Fibroblast of skin of left biceps (primary cell): ENCODE results near the gene PTGER4.
"Not testable (repeated sequence)": the region's sequence is repeated elsewhere in the genome, so short reads cannot be mapped to it uniquely, and the experiment has no call there.

ENCODE experiments used
- DNase-seq, 2 experiments: peaks; one replicate each; pipeline ENCODE4 v3.0.0-alpha.2; 2013; ENCODE audit warnings: low read depth in 2 of 2

The PTGER4 gene

DNA sequence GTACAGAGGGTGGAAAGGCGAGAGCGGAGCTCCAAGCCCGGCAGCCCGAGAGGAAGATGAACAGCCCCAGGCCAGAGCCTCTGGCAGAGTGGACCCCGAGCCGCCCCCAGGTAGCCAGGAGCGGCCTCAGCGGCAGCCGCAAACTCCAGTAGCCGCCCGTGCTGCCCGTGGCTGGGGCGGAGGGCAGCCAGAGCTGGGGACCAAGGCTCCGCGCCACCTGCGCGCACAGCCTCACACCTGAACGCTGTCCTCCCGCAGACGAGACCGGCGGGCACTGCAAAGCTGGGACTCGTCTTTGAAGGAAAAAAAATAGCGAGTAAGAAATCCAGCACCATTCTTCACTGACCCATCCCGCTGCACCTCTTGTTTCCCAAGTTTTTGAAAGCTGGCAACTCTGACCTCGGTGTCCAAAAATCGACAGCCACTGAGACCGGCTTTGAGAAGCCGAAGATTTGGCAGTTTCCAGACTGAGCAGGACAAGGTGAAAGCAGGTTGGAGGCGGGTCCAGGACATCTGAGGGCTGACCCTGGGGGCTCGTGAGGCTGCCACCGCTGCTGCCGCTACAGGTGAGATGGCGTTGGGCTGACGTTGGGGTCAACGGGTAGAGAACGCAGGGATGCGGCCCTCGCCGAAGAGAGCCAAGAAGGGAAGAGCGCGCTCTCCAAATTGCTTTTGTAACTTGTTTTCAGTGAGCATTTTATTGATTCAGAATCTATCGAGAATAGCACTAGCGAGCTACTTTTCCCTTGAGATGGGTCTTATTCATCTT is at the start of gene PTGER4:
TSS of gene PTGER4 (plus strand) at position 3 of the 769 bp plus-strand sequence. CDS start 1,079 bp downstream, outside the sequence.
- no peak for DNase-seq

DNA sequence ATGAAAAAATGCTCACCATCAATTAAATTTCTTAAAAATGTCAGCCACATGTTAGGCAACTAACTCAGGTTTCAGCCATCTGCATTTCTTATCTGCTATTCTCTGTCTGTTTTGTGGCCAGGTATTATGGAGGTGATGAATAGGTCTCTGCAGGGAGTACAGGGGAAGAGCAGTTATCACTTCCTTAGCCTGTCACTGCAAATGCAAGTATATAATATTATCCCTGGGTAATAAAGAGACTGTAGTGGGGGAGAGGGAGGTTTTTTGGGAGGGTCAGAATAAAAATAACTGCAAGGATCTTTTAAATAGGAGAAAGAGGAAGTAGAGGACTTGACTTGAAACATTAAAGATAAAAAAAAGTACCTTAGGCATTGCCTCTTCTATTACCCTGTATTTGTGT is 49.6 kb upstream of the PTGER4 start:
- DNase-seq, result no peak

DNA sequence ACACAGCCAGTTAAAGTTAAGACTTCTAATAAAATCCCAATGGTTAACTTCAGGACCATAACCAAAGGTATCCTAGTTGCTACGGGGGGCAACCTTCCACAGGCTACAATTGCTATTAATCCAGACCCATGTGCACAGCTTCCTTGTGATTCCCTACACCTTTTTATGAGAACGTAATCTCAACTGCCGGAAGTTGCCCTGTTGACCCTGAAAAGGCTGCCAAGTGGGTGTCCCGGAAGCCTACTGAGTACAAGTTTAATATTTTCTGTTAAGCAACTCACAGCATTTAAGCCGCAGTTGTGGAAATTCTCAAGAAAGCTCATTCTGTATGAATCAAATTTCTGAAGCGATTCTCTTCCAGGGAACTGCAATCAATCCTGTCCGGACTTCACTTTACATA is 48.5 kb upstream of the PTGER4 start:
- no peak for DNase-seq

DNA sequence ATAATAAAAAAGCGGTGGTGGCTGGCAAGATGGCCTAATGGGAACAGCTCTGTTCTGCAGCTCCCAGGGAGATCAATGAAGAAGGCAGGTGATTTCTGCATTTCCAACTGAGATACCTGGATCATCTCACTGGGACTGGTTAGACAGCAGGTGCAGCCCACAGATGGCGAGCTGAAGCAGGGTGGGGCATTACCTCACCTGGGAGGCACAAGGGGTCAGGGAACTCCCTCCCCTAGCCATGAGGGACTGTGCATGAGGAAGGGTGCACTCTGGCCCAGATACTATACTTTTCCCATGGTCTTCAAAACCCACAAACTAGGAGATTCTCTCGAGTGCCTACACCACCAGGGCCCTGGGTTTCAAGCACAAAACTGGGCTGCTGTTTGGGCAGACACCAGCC is 45.6 kb upstream of the PTGER4 start:
- DNase-seq, result no peak

GRCh38 chr5:40634593-40634992 is 45.1 kb upstream of the PTGER4 start:
- DNase-seq, result no peak

DNA sequence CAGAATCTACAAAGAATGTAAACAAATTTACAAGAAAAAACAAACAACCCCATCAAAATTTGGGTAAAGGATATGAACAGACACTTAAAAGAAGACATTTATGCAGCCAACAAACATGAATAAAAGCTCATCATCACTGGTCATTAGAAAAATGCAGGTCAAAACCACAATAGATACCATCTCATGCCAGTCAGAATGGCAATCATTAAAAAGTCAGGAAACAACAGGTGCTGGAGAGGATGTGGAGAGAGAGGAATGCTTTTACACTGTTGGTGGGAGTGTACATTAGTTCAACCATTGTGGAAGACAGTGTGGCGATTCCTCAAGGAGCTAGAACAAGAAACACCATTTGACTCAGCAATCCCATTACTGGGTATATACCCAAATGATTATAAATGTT is 40.2 kb upstream of the PTGER4 start:
- not testable (repeated sequence) for DNase-seq

GRCh38 chr5:40646266-40646665 is 33.4 kb upstream of the PTGER4 start:
- DNase-seq, result no peak

DNA sequence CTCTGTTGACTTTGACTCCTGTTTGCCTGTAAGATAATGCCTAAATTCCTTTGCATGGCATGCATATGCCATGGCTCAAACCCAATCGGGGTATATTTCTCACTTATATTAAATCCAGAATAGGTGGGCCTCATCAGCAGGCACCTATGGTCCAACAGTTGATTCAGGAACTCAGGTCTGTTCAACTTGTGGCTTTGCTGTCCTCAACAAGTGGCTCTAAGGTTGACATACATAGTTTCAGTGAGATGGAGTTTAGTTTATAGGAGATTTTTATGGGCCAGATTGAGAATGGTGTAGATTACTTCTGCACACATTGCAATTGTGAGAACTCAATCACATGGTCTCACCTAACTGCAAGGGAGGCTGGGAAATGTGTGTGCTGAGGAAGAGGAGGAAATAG is 31.6 kb upstream of the PTGER4 start:
- no peak for DNase-seq

DNA sequence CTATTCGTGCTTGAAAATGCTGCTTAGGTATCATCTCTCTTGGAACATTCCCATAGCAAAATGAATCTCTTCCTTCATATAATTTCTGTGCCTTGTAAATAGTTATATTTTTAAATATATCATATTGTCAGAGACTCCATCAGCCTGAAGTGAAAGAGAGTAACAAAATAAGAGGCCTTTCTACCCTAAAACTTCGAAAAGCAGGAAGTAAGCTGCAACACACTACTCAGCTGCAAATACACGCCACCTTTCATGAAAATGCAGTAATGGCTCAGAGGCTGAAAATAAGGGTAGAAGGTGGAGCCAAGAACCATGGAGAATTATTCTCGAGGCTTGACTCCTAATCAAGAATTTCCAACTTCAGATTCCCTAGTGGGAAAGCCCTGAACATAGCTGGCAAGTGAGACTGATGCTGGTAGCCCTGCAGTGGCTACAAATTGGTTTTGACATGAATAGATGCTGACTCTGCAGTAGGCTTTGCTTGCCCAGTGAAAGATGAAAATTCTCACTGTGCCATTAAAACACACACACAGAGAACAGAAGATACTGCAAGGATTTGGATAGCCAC is 30.2 kb upstream of the PTGER4 start:
- no peak for DNase-seq

- DNase-seq, result no peak
Measured at GRCh38 chr5:40651201-40651600, 28.5 kb upstream of the PTGER4 start.

GRCh38 chr5:40652441-40653220 is 27.1 kb upstream of the PTGER4 start:
- DNase-seq, result no peak

GRCh38 chr5:40653221-40654022 is 26.3 kb upstream of the PTGER4 start:
- DNase-seq, result no peak

DNA sequence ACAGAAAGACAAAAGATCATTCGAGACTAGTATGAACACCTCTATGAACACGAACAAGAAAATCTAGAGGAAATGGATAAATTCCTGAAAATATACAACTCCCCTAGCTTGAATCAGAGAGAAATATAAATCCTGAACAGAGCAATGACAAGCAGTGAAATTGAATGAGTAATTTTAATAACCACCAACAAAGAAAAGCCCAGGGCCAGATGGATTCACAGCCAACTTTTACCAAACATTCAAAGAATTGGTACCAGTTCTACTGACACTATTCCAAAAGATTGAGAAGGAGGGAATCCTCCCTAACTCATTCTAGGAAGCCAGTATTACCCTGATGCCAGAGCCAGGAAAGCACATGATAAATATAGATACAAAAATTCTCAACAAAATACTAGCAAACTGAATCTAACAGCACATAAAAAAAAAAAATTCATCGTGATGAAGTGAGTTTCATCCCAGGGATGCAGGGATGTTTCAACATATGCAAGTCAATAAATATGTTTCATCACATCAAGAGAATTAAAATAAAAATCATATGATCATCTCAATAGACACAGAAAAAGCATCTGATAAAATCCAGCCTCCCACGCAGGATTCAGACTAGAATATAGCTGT is 25.2 kb upstream of the PTGER4 start:
- DNase-seq, result no peak

- no peak for DNase-seq
Measured at GRCh38 chr5:40655138-40655537, 24.6 kb upstream of the PTGER4 start.

DNA sequence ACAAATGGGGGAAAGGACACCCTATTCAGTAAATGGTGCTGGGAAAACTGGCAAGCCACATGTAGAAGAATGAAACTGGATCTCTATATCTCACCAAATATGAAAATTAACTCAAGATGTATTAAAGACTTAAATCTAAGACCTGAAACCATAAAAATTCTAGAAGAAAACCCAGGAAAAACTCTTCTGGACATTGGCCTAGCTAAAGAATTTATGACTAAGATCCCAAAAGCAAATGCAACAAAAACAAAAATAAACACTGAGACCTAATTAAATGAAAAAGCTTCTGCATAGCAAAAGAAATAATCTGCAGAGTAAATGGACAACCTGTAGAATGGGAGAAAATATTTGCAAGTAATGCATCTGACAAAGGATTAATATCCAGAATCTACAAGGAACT is 23.6 kb upstream of the PTGER4 start:
- DNase-seq, result not testable (repeated sequence)

- DNase-seq, result no peak
Measured at GRCh38 chr5:40656766-40657165, 22.9 kb upstream of the PTGER4 start.

DNA sequence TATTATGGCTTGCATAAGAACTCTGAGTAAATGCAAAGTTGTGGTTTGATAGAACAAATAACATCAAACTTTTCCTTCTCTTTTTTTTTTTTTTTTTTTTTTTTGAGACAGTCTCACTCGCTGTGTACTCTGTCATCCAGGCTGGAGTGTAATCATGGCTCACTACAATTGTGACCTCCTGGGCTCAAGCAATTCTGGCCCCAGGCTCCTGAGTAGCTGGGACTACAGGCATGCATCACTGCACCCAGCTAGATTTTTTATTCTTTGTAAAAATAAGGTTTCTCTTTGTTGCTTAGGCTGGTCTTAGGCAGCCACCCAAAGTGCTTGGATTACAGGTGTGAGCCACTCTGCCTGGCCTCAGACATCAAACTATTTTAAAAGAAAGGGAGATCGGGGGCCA is 19.0 kb upstream of the PTGER4 start:
- no peak for DNase-seq

GRCh38 chr5:40665635-40666298 is 13.9 kb upstream of the PTGER4 start:
- no peak for DNase-seq

GRCh38 chr5:40666657-40667056 is 13.1 kb upstream of the PTGER4 start:
- no peak for DNase-seq

DNA sequence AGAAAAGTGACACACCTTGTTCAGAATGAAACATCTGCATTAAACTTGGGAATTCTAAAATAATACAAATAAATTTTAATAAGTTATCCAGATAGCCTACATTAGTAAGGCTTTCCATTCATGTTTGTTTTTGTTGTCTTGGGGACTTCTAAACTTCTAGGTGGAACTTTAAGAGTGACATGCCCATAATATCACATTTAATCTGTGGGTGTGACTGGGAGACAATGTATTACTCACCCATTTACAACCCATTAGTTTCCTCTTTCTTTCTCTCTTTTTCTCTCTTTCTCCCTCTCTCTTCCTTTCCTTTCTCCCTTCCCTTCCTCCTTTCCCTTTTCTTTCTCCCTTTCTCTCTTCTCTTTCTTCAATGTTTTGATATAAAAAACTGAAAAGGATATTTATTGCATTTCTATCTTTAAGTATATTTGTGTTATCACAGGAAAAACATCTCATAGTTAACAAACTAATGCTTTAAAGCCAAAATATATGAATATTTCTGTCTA is 12.5 kb upstream of the PTGER4 start:
- no peak for DNase-seq
